H9 (cell line): ENCODE measurements around the gene KCNJ11. TPM values are rescaled to one million over a fixed set of nuclear protein-coding genes. Genes with fewer than 3 reads are reported as not detected.

Experiments used
- DNase-seq: peaks from one replicate; pipeline ENCODE4 v3.0.0-alpha.2; 2017
- H2AFZ ChIP-seq: one replicate; pipeline ENCODE4 v1.6.1; 2013; ENCODE audit warnings: mild to moderate bottlenecking, low read length, control low read depth, moderate library complexity
- H2AK5ac ChIP-seq: 2 replicates; pipeline ENCODE4 v1.6.1; 2013; ENCODE audit warnings: low read length, control low read depth, mixed read lengths; ENCODE audit not compliant: insufficient read length
- H2BK120ac ChIP-seq: one replicate; pipeline ENCODE4 v1.6.1; 2013; ENCODE audit warnings: low read depth, mild to moderate bottlenecking, low read length, control low read depth, inconsistent platforms; ENCODE audit not compliant: poor library complexity, severe bottlenecking
- H2BK12ac ChIP-seq: 2 replicates; pipeline ENCODE4 v1.6.1; 2013; ENCODE audit warnings: low read length, control low read depth, mixed read lengths, low read depth; ENCODE audit not compliant: insufficient read length
- H2BK15ac ChIP-seq: 2 replicates; pipeline ENCODE4 v1.6.1; 2013; ENCODE audit warnings: low read depth, low read length, control low read depth
- H2BK20ac ChIP-seq: one replicate; pipeline ENCODE4 v1.6.1; 2013; ENCODE audit warnings: low read depth, mild to moderate bottlenecking, low read length, control low read depth, inconsistent platforms; ENCODE audit not compliant: poor library complexity, severe bottlenecking
- H2BK5ac ChIP-seq: 2 replicates; pipeline ENCODE4 v1.6.1; 2013; ENCODE audit warnings: low read length, control low read depth, mixed read lengths; ENCODE audit not compliant: insufficient read length
- H3K14ac ChIP-seq: 2 replicates; pipeline ENCODE4 v1.6.1; 2013; ENCODE audit warnings: low read length, control low read depth; ENCODE audit not compliant: insufficient read depth
- H3K18ac ChIP-seq: 2 replicates; pipeline ENCODE4 v1.6.1; 2013; ENCODE audit warnings: low read depth, mild to moderate bottlenecking, mixed read lengths, low read length, control low read depth; ENCODE audit not compliant: insufficient read length
- H3K23ac ChIP-seq: 2 replicates; pipeline ENCODE4 v1.6.1; 2013; ENCODE audit warnings: low read length, control low read depth, mixed read lengths, low read depth; ENCODE audit not compliant: insufficient read length
- H3K23me2 ChIP-seq: 2 replicates; pipeline ENCODE4 v1.6.1; 2013; ENCODE audit warnings: low read depth, mild to moderate bottlenecking, mixed read lengths, low read length, control low read depth; ENCODE audit not compliant: insufficient read length, poor library complexity, severe bottlenecking
- H3K27ac ChIP-seq: 2 replicates; pipeline ENCODE4 v1.5.1; 2013; ENCODE audit warnings: low read length, control low read depth, mixed read lengths, low read depth; ENCODE audit not compliant: insufficient read length
- H3K27me3 ChIP-seq: 2 replicates; pipeline ENCODE4 v1.6.1; 2013; ENCODE audit warnings: low read length, control low read depth, inconsistent platforms; ENCODE audit not compliant: insufficient read depth
- H3K4ac ChIP-seq: 2 replicates; pipeline ENCODE4 v1.6.1; 2013; ENCODE audit warnings: low read depth, mild to moderate bottlenecking, control low read depth, inconsistent platforms, low read length, moderate library complexity
- H3K4me1 ChIP-seq: 2 replicates; pipeline ENCODE4 v1.6.1; 2013; ENCODE audit warnings: low read length, control low read depth, inconsistent platforms; ENCODE audit not compliant: insufficient read depth
- H3K4me2 ChIP-seq: 2 replicates; pipeline ENCODE4 v1.6.1; 2013; ENCODE audit warnings: low read length, control low read depth, mixed read lengths; ENCODE audit not compliant: insufficient read length, insufficient read depth
- H3K56ac ChIP-seq: 2 replicates; pipeline ENCODE4 v1.6.1; 2013; ENCODE audit warnings: low read depth, mild to moderate bottlenecking, mixed read lengths, low read length, control low read depth; ENCODE audit not compliant: insufficient read length
- H3K79me1 ChIP-seq: 2 replicates; pipeline ENCODE4 v1.6.1; 2013; ENCODE audit warnings: low read depth, mild to moderate bottlenecking, moderate library complexity, low read length, control low read depth, inconsistent platforms; ENCODE audit not compliant: insufficient read depth, poor library complexity, severe bottlenecking
- H3K79me2 ChIP-seq: 2 replicates; pipeline ENCODE4 v1.6.1; 2013; ENCODE audit warnings: low read length, control low read depth, inconsistent platforms; ENCODE audit not compliant: insufficient read depth
- H3K9ac ChIP-seq: 2 replicates; pipeline ENCODE4 v1.6.1; 2013; ENCODE audit warnings: low read length, control low read depth, mixed read lengths; ENCODE audit not compliant: insufficient read length; ENCODE audit errors: extremely low read depth
- H3K9me3 ChIP-seq: one replicate; pipeline ENCODE4 v1.6.1; 2013; ENCODE audit warnings: low read depth, low read length, inconsistent platforms; ENCODE audit not compliant: control insufficient read depth
- H3T11ph ChIP-seq: one replicate; pipeline ENCODE4 v1.6.1; 2013; ENCODE audit warnings: mild to moderate bottlenecking, low read length, control low read depth, inconsistent platforms
- H4K20me1 ChIP-seq: one replicate; pipeline ENCODE4 v1.6.1; 2013; ENCODE audit not compliant: control insufficient read depth, insufficient read length, insufficient read depth
- H4K5ac ChIP-seq: 2 replicates; pipeline ENCODE4 v1.6.1; 2013; ENCODE audit warnings: low read depth, mild to moderate bottlenecking, mixed read lengths, low read length, control low read depth; ENCODE audit not compliant: insufficient read length
- H4K8ac ChIP-seq: replicated peaks from 2 replicates; pipeline ENCODE4 v1.6.1; 2013; ENCODE audit warnings: low read length, control low read depth, mixed read lengths, low read depth; ENCODE audit not compliant: insufficient read length
- H4K91ac ChIP-seq: 2 replicates; pipeline ENCODE4 v1.6.1; 2013; ENCODE audit warnings: low read depth, mild to moderate bottlenecking, moderate library complexity, mixed read lengths, low read length, control low read depth; ENCODE audit not compliant: insufficient read length
- H3K27ac Mint-ChIP-seq, 3 experiments: 2 replicates in 2 of 3; 3 replicates in 1 of 3; pipeline ENCODE4 v1.8.0; 2020 to 2021; ENCODE audit warnings: mixed read lengths in 3 of 3, mild to moderate bottlenecking in 1 of 3, moderate library complexity in 1 of 3
- H3K27me3 Mint-ChIP-seq: 2 replicates; pipeline ENCODE4 v1.8.0; 2021; ENCODE audit warnings: low read depth, mild to moderate bottlenecking, moderate library complexity, mixed read lengths
- H3K36me3 Mint-ChIP-seq, 3 experiments: 2 replicates in 2 of 3; 3 replicates in 1 of 3; pipeline ENCODE4 v1.8.0; 2020 to 2021; ENCODE audit warnings: low read depth in 3 of 3, mixed read lengths in 3 of 3; ENCODE audit not compliant: insufficient read depth in 1 of 3
- H3K4me1 Mint-ChIP-seq, 2 experiments: 2 replicates each; pipeline ENCODE4 v1.8.0; 2020; ENCODE audit warnings: mixed read lengths in 2 of 2
- H3K4me3 Mint-ChIP-seq, 2 experiments: 2 replicates in 1 of 2; 3 replicates in 1 of 2; pipeline ENCODE4 v1.8.0; 2020 to 2021; ENCODE audit warnings: mild to moderate bottlenecking in 2 of 2, mixed read lengths in 2 of 2, moderate library complexity in 1 of 2
- H3K9me3 Mint-ChIP-seq, 2 experiments: 2 replicates in 1 of 2; 3 replicates in 1 of 2; pipeline ENCODE4 v1.8.0; 2020; ENCODE audit warnings: mild to moderate bottlenecking in 2 of 2, mixed read lengths in 2 of 2, moderate library complexity in 1 of 2
- WGBS: extraction: QIAGEN DNeasy Blood & Tissue Kit; methylation state at CpG from one replicate; pipeline ENCODE4 v1.1.7; 2013; ENCODE audit warnings: missing lambda C conversion rate, low lambda C conversion rate, mixed read lengths; ENCODE audit not compliant: insufficient read length; ENCODE audit errors: extremely low coverage; 5-methylcytosine and 5-hydroxymethylcytosine counted together
- total RNA-seq: library from RNA; stranded (reverse); gene quantifications from 2 replicates; pipeline ENCODE4 v1.2.1, GENCODE V29; 2021
- TF ChIP-seq, protein P1 (sequence below): fragments of 200-600 bp; sonication (generic); conservative IDR thresholded peaks from 3 replicates; pipeline ENCODE4 v1.8.0; 2021; ENCODE audit warnings: antibody characterized with exemption, mild to moderate bottlenecking

The KCNJ11 gene
- total RNA-seq, 1 experiment from 2014 or later = 2.3 TPM

DNA sequence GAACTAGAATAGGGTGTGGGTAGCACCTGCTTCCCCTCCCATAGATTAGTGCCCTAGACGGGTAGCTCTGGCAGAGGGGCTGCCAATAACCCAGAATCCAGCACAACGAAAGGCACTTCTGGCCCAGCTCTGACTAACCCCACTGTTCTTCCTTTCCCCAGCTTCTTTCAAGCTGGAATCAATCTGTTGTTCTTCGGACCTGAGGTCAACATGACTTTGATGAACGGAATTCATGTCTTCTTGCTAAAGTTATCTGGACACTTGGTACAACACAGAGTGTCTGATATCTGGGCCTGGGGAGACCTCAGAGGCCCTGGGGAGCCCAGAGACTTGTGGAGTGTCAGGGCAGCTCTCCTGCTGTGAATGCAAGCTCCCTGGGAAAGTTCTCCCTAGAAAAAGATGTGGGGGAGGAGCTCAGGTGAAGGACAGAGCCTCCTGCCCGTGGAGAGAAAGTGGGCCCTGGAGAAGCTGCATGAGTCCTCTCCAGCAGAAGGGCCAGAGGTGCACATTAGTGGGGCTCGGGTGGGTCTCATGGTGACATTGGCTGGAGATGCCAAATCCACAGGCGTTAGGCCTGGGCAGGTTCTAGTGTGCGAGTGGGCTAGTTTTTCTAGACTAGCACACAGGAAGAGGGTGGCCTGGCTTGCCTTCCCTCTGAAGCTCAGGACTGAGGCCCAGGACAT lies 6.3 kb downstream of the KCNJ11 start:
- no peak overlapping the region for H4K5ac ChIP-seq
- H2BK5ac ChIP-seq = no peak overlapping the region
- WGBS = no CpG with 5 or more reads among the region's 8 CpGs
- Mint-ChIP-seq H3K27me3 (peaks cover 3% of the 10 kb centered on the region), H3K4me1 (peaks cover 3 to 8% of the 10 kb centered on the region in 2 experiments; a peak in 3 of 4 replicates), H3K9me3 (peaks cover 13 to 18% of the 10 kb centered on the region in 2 experiments; a peak in 4 of 5 replicates), H3K4me3 (no peak overlapping the region), H3K27ac (no peak overlapping the region), H3K36me3 (peaks cover 8 to 15% (median 12%) of the 10 kb centered on the region in 3 experiments)
- H3K4ac ChIP-seq = no peak overlapping the region
- no peak overlapping the region for H2BK12ac ChIP-seq
- no peak overlapping the region for H3K56ac ChIP-seq
- no peak overlapping the region for H3K14ac ChIP-seq
- TF ChIP-seq, protein P1, sequence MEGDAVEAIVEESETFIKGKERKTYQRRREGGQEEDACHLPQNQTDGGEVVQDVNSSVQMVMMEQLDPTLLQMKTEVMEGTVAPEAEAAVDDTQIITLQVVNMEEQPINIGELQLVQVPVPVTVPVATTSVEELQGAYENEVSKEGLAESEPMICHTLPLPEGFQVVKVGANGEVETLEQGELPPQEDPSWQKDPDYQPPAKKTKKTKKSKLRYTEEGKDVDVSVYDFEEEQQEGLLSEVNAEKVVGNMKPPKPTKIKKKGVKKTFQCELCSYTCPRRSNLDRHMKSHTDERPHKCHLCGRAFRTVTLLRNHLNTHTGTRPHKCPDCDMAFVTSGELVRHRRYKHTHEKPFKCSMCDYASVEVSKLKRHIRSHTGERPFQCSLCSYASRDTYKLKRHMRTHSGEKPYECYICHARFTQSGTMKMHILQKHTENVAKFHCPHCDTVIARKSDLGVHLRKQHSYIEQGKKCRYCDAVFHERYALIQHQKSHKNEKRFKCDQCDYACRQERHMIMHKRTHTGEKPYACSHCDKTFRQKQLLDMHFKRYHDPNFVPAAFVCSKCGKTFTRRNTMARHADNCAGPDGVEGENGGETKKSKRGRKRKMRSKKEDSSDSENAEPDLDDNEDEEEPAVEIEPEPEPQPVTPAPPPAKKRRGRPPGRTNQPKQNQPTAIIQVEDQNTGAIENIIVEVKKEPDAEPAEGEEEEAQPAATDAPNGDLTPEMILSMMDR = no peak
- H3K23ac ChIP-seq = no peak overlapping the region
- no peak overlapping the region for H4K91ac ChIP-seq
- no peak overlapping the region for H2BK120ac ChIP-seq
- H3K27ac ChIP-seq = no peak overlapping the region
- no peaks in the 10 kb centered on the region for H3K27me3 ChIP-seq
- no peak overlapping the region for H2AK5ac ChIP-seq
- no peak for DNase-seq
- H3K79me2 ChIP-seq = no peaks in the 10 kb centered on the region
- H3K9me3 ChIP-seq = peaks cover 19% of the 10 kb centered on the region
- H4K20me1 ChIP-seq = peaks cover 3% of the 10 kb centered on the region
- no peaks in the 10 kb centered on the region for H3K23me2 ChIP-seq
- H4K8ac ChIP-seq = no peak overlapping the region
- no peak overlapping the region for H2BK20ac ChIP-seq
- no peak overlapping the region for H2BK15ac ChIP-seq
- H3K4me1 ChIP-seq = no peaks in the 10 kb centered on the region
- no peak overlapping the region for H3K18ac ChIP-seq
- no peak overlapping the region for H3K4me2 ChIP-seq
- no peak overlapping the region for H2AFZ ChIP-seq
- no peak overlapping the region for H3K9ac ChIP-seq
- H3T11ph ChIP-seq = no peak overlapping the region
- H3K79me1 ChIP-seq = no peaks in the 10 kb centered on the region
